ENCODE measurements around the gene SLC37A4. TPM values are rescaled to one million over a fixed set of nuclear protein-coding genes. Genes with fewer than 3 reads are reported as not detected.

Gene SLC37A4
- total and polyA plus RNA-seq, 2 experiments from 2014 or later, result 7.9 to 13.7 TPM

DNA sequence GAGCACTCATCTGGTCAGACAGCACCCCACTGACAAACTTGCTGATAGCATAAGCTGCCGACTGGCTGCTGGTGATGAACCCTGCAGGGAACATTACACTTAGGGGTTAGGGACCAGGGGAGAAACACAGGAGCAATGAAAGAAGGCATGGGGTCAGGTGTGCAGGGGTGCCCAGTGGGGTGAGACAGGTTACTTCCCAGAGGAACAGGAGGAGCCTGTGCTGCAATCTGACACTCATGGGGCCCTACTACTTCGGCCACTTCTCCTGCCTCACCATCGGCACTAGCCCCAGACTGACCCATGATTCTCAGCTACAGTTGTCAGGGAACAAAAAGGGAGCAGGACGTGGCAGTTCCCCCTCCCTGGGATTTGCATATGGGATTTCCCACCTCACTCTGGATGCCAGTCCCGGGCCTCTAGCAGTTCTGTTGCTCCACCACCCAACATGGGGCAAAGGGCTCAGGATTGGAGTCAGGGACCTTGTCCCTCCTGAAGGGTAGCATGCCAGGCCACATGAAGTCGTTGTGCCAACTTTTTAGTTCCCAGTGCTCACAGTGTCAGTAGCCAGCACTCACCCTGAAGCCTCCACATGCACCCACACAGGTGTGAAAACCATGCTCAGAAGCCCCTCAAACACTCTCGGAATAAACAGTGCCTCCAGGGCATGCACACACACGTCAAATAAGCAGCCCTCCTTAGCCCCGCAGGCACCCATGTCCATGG, 2.2 kb downstream of the SLC37A4 start:
- H3K4me2 ChIP-seq (ENCODE audit: unreplicated experiment), result no peak overlapping the region
- WGBS, 2 experiments (ENCODE audit: low coverage in 1 of 2, low lambda C conversion rate in 2 of 2, missing lambda C conversion rate in 2 of 2), result 82 to 86% methylated on average over 9 of the region's 9 CpGs
- no peak overlapping the region for H3K4me3 ChIP-seq
- in situ Hi-C loops (cut with MboI), result no loop called here
- DNase-seq, result no peak
- H3K9ac ChIP-seq, result no peak overlapping the region
- H3K27me3 ChIP-seq (replicated peaks; ENCODE audit: insufficient read depth), result no peaks in the 10 kb centered on the region
- no peaks in the 10 kb centered on the region for H3K9me3 ChIP-seq (ENCODE audit: low read depth)
- H3F3A ChIP-seq (ENCODE audit: insufficient read depth), result peaks cover 4% of the 10 kb centered on the region; the same call in 1 of the 2 replicates
- no peaks in the 10 kb centered on the region for H3K9me2 ChIP-seq (ENCODE audit: insufficient read depth)
- peaks cover 1% of the 10 kb centered on the region; the same call in 1 of the 2 replicates for H3K36me3 ChIP-seq (ENCODE audit: low read depth)
- no peak for TF ChIP-seq EZH2phosphoT487 (IDR thresholded peaks at IDR 0.05; ENCODE audit: insufficient read depth, low read depth)
- TF ChIP-seq EZH2 (IDR thresholded peaks at IDR 0.05; ENCODE audit: insufficient read depth, poor library complexity, severe bottlenecking), result no peak
- peaks cover 6% of the 10 kb centered on the region; the same call in 1 of the 2 replicates for H3K4me1 ChIP-seq (ENCODE audit: insufficient read depth)
- peaks cover under 1% of the 10 kb centered on the region; the same call in 1 of the 2 replicates for H3K79me2 ChIP-seq (ENCODE audit: insufficient read depth)
- no peak overlapping the region for H3K27ac ChIP-seq
- no peak overlapping the region for H2AFZ ChIP-seq
- no peaks in the 10 kb centered on the region for H4K20me1 ChIP-seq (ENCODE audit: insufficient read depth)

DNA sequence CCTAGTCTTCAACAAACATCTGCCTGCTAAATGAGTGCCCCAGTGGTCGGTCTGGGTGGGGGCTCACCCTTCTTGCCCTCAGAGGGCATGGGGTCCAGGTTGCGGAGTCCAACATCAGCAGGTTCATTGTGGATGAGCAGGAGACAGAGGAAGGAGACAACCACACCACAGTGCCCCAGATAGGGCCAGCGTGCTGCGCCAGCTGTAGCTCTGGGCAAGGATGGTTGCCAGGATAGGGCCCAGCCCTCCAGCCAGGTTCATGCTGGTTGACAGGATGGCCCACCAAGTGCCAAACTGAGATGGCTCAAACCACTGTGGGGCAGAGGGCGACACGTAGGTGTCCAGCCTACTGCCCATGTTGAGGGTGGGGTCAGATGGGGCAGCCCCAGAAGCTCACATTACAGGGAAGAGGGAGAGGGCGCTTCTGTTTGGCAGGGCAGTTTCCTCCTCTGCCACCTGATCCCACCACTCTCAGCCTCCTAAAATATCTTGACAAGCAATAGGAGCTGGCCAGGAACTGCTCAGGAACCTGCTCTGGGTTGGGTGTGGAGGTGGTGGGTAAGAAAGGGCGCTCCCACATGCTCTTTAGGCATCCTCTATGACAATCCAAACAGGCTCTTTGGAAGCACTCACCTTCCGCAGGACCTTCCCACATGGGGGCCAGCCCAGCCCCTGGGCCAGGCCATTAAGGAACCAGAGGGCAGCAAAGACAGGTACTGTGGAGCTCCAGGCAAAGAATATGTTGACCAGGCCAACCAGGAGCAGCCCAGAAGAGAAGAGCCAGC, 2.9 kb downstream of the SLC37A4 start:
- WGBS, 2 experiments (ENCODE audit: low coverage in 1 of 2, low lambda C conversion rate in 2 of 2, missing lambda C conversion rate in 2 of 2), result 79 to 91% methylated on average over 9 of the region's 9 CpGs
- no peak overlapping the region for H3K27ac ChIP-seq
- H3K9me3 ChIP-seq (ENCODE audit: low read depth), result no peaks in the 10 kb centered on the region
- peaks cover 7% of the 10 kb centered on the region; the same call in 1 of the 2 replicates for H3K36me3 ChIP-seq (ENCODE audit: low read depth)
- H3K4me1 ChIP-seq (ENCODE audit: insufficient read depth), result peaks cover 6% of the 10 kb centered on the region; the same call in 1 of the 2 replicates
- no peak overlapping the region for H3K4me3 ChIP-seq
- H3K9me2 ChIP-seq (ENCODE audit: insufficient read depth), result no peaks in the 10 kb centered on the region
- no peak for TF ChIP-seq EZH2phosphoT487 (IDR thresholded peaks at IDR 0.05; ENCODE audit: insufficient read depth, low read depth)
- TF ChIP-seq EZH2 (IDR thresholded peaks at IDR 0.05; ENCODE audit: insufficient read depth, poor library complexity, severe bottlenecking), result no peak
- peaks cover 4% of the 10 kb centered on the region; the same call in 1 of the 2 replicates for H3F3A ChIP-seq (ENCODE audit: insufficient read depth)
- H3K79me2 ChIP-seq (ENCODE audit: insufficient read depth), result peaks cover 8% of the 10 kb centered on the region
- DNase-seq, result no peak
- H3K4me2 ChIP-seq (ENCODE audit: unreplicated experiment), result no peak overlapping the region
- no peak overlapping the region for H2AFZ ChIP-seq
- no peak overlapping the region for H3K9ac ChIP-seq
- H4K20me1 ChIP-seq (ENCODE audit: insufficient read depth), result no peaks in the 10 kb centered on the region
- H3K27me3 ChIP-seq (replicated peaks; ENCODE audit: insufficient read depth), result no peaks in the 10 kb centered on the region
- in situ Hi-C loops (cut with MboI), result no loop called here

GRCh38 chr11:119026970-119027369, 3.7 kb downstream of the SLC37A4 start:
- H3K27ac ChIP-seq, result no peak overlapping the region
- WGBS, 2 experiments (ENCODE audit: low coverage in 1 of 2, low lambda C conversion rate in 2 of 2, missing lambda C conversion rate in 2 of 2), result 87 to 98% methylated on average over 2 of the region's 2 CpGs

DNA sequence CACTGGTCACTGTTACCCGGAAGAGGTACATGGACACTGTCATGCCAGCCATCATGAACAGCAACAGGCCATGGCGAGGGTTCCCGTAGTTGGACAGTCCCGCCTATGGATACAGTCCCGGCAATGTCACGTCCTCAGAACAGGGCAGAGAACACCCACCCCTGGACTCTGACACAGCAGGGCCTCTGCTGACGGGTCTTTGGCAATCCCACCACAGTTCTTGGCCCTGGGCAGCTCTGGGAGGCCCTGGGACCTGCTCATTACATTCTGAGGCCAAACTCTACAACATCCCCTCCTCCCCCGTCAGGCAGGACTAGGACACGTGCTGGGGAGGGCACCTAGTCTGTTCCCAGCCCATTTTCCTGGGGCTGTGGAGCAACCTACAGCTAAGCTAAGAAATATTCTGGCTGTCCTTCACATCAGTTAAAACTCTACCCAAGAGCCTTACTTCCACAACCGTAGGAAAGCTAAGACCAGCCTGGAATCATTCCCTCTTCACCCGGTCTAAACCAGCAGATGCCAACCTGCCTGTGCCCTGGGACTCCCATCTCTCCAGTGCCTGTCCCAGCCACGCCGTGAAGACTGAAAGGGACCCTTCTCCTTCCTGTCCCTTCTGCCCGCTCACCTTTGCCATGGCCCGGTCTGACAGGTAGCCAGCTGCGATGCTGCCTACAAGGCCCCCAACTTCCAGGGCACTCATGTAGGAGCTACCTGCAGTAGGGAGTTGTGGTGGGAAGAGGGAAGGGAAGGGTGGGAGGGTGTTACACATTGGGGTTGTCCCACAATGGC, 4.5 kb downstream of the SLC37A4 start:
- Histone ChIP-seq H3K4me3 (no peak overlapping the region), H3K4me2 (ENCODE audit: unreplicated experiment) (no peak overlapping the region), H3K9me3 (ENCODE audit: low read depth) (no peaks in the 10 kb centered on the region), H3F3A (ENCODE audit: insufficient read depth) (peaks cover 4% of the 10 kb centered on the region; the same call in 1 of the 2 replicates), H3K9ac (no peak overlapping the region), H3K79me2 (ENCODE audit: insufficient read depth) (peaks cover 24% of the 10 kb centered on the region), H3K27ac (no peak overlapping the region), H3K4me1 (ENCODE audit: insufficient read depth) (peaks cover 5% of the 10 kb centered on the region; the same call in 1 of the 2 replicates), H3K27me3 (replicated peaks; ENCODE audit: insufficient read depth) (no peaks in the 10 kb centered on the region), H3K36me3 (ENCODE audit: low read depth) (peaks cover 12% of the 10 kb centered on the region), H4K20me1 (ENCODE audit: insufficient read depth) (no peaks in the 10 kb centered on the region), H2AFZ (no peak overlapping the region), H3K9me2 (ENCODE audit: insufficient read depth) (no peaks in the 10 kb centered on the region)
- no peak for DNase-seq
- TF ChIP-seq EZH2 (IDR thresholded peaks at IDR 0.05; ENCODE audit: insufficient read depth, poor library complexity, severe bottlenecking) (no peak), EZH2phosphoT487 (IDR thresholded peaks at IDR 0.05; ENCODE audit: insufficient read depth, low read depth) (no peak)
- in situ Hi-C loops (cut with MboI), result no loop called here
- WGBS, 2 experiments (ENCODE audit: low coverage in 1 of 2, low lambda C conversion rate in 2 of 2, missing lambda C conversion rate in 2 of 2), result 89 to 90% methylated on average over 16 of the region's 16 CpGs

More at GRCh38 chr11:119026970-119027369, 3.7 kb downstream of the SLC37A4 start:
- Histone ChIP-seq H3K79me2 (ENCODE audit: insufficient read depth) (peaks cover 16% of the 10 kb centered on the region), H3K36me3 (ENCODE audit: low read depth) (peaks cover 7% of the 10 kb centered on the region), H3K9me3 (ENCODE audit: low read depth) (no peaks in the 10 kb centered on the region), H3K4me2 (ENCODE audit: unreplicated experiment) (no peak overlapping the region), H2AFZ (no peak overlapping the region), H3K9me2 (ENCODE audit: insufficient read depth) (no peaks in the 10 kb centered on the region), H3F3A (ENCODE audit: insufficient read depth) (peaks cover 4% of the 10 kb centered on the region; the same call in 1 of the 2 replicates), H3K27me3 (replicated peaks; ENCODE audit: insufficient read depth) (no peaks in the 10 kb centered on the region), H3K9ac (no peak overlapping the region), H3K4me1 (ENCODE audit: insufficient read depth) (peaks cover 6% of the 10 kb centered on the region; the same call in 1 of the 2 replicates), H4K20me1 (ENCODE audit: insufficient read depth) (no peaks in the 10 kb centered on the region), H3K4me3 (no peak overlapping the region)
- no peak for DNase-seq
- in situ Hi-C loops (cut with MboI), result no loop called here
- TF ChIP-seq EZH2 (IDR thresholded peaks at IDR 0.05; ENCODE audit: insufficient read depth, poor library complexity, severe bottlenecking) (no peak), EZH2phosphoT487 (IDR thresholded peaks at IDR 0.05; ENCODE audit: insufficient read depth, low read depth) (no peak)

Measured in GM23248 (cell line).